ENCODE data around the gene SCD5.

SCD5 gene

GRCh38 chr4:82792912-82793649, 5.5 kb downstream of the SCD5 start:
- no peak for DNase-seq

- no peak for DNase-seq
These were observed 7.4 kb downstream of the SCD5 start for GRCh38 chr4:82791179-82791578.

GRCh38 chr4:82790060-82790660, 8.4 kb downstream of the SCD5 start:
- DNase-seq, result no peak

- no peak for DNase-seq
These were observed 9.4 kb downstream of the SCD5 start for GRCh38 chr4:82789025-82789776.

GRCh38 chr4:82787342-82787741, 11.3 kb downstream of the SCD5 start:
- no peak for DNase-seq

- no peak for DNase-seq
These were observed 11.8 kb downstream of the SCD5 start for GRCh38 chr4:82786828-82787227.

- no peak for DNase-seq
These were observed 12.8 kb downstream of the SCD5 start for GRCh38 chr4:82785611-82786400.

- DNase-seq, result no peak
These were observed 13.7 kb downstream of the SCD5 start for GRCh38 chr4:82784681-82785610.

- DNase-seq, result no peak
These were observed 15.8 kb downstream of the SCD5 start for GRCh38 chr4:82782626-82783345.

- DNase-seq, result no peak
These were observed 17.8 kb downstream of the SCD5 start for GRCh38 chr4:82780752-82781231.

- no peak for DNase-seq
These were observed 18.3 kb downstream of the SCD5 start for GRCh38 chr4:82780170-82780751.

- DNase-seq, result no peak
These were observed 19.6 kb downstream of the SCD5 start for GRCh38 chr4:82779032-82779431.

GRCh38 chr4:82777857-82778525, 20.6 kb downstream of the SCD5 start:
- no peak for DNase-seq

- DNase-seq, result no peak
These were observed 21.6 kb downstream of the SCD5 start for GRCh38 chr4:82776925-82777542.

GRCh38 chr4:82775243-82775642, 23.4 kb downstream of the SCD5 start:
- no peak for DNase-seq

- DNase-seq, result no peak
These were observed 23.9 kb downstream of the SCD5 start for GRCh38 chr4:82774711-82775171.

- no peak for DNase-seq
These were observed 25.5 kb downstream of the SCD5 start for GRCh38 chr4:82773057-82773456.

GRCh38 chr4:82770607-82771006, 28.0 kb downstream of the SCD5 start:
- DNase-seq, result no peak

GRCh38 chr4:82765134-82765533, 33.5 kb downstream of the SCD5 start:
- no peak for DNase-seq

- DNase-seq, result no peak
These were observed 37.4 kb downstream of the SCD5 start for GRCh38 chr4:82761229-82761628.

All from CD4-positive, alpha-beta T cell treated with Interferon alpha-2 for 1 hour (primary cell).